CD4-positive, alpha-beta T cell (primary cell): Measurements from ENCODE around the gene PTH2. TPM values are rescaled to one million over a fixed set of nuclear protein-coding genes. Genes with fewer than 3 reads are reported as not detected.

Experiments used
- ATAC-seq: fragments of 200-7000 bp; cut with Tn5 transposase; one replicate; pipeline ENCODE4 v1.10.0; 2022; ENCODE audit warnings: mild to moderate bottlenecking; ENCODE audit not compliant: poor library complexity
- CTCF ChIA-PET: fragments of 350-600 bp; sonication (Branson Sonifier 250); formaldehyde crosslinking; loops from one replicate; lab custom pipeline; 2021; ENCODE audit warnings: antibody characterized with exemption, inconsistent platforms; lab: Charles Lee
- POLR2A ChIA-PET: fragments of 350-600 bp; sonication (Branson Sonifier 250); formaldehyde crosslinking; loops from one replicate; lab custom pipeline; 2021; ENCODE audit warnings: antibody characterized with exemption, inconsistent platforms; lab: Charles Lee
- DNase-seq, 14 experiments: peaks; one replicate each; pipeline ENCODE4 v3.0.0-alpha.2; 2013 to 2020; ENCODE audit warnings: mixed read lengths in 2 of 14
- H3K27ac ChIP-seq, 2 donors: one replicate each; pipeline versions ENCODE4 v1.5.1 to v1.7.0; 2013; ENCODE audit warnings: low read length in 2 of 2, low read depth in 1 of 2, mild to moderate bottlenecking in 1 of 2
- H3K27me3 ChIP-seq, 2 experiments: 1 replicate in 1 of 2; 2 replicates in 1 of 2; pipeline versions ENCODE4 v1.6.1 to v1.7.0; 2013; ENCODE audit warnings: low read length in 2 of 2, control low read depth in 1 of 2, mild to moderate bottlenecking in 1 of 2, moderate library complexity in 1 of 2; ENCODE audit not compliant: insufficient read depth in 2 of 2, control insufficient read depth in 1 of 2
- H3K36me3 ChIP-seq: one replicate; pipeline ENCODE4 v1.6.1; 2013; ENCODE audit warnings: low read length, control low read depth; ENCODE audit not compliant: insufficient read depth
- H3K4me1 ChIP-seq: one replicate; pipeline ENCODE4 v1.6.1; 2013; ENCODE audit warnings: low read length, control low read depth; ENCODE audit not compliant: insufficient read depth
- H3K4me3 ChIP-seq: one replicate; pipeline ENCODE4 v1.5.1; 2013; ENCODE audit warnings: mild to moderate bottlenecking, low read length, moderate library complexity
- H3K9me3 ChIP-seq, 2 experiments: 1 replicate in 1 of 2; 2 replicates in 1 of 2; pipeline versions ENCODE4 v1.6.1 to v1.7.0; 2013; ENCODE audit warnings: low read length in 2 of 2, mild to moderate bottlenecking in 2 of 2, control low read depth in 1 of 2, moderate library complexity in 1 of 2; ENCODE audit not compliant: control insufficient read depth in 1 of 2, insufficient read depth in 1 of 2
- H3K27ac Mint-ChIP-seq: one replicate; pipeline ENCODE4 v1.8.0; 2020; ENCODE audit warnings: mixed read lengths
- H3K27me3 Mint-ChIP-seq: one replicate; pipeline ENCODE4 v1.8.0; 2021; ENCODE audit warnings: mixed read lengths
- H3K36me3 Mint-ChIP-seq: one replicate; pipeline ENCODE4 v1.8.0; 2021; ENCODE audit warnings: low read depth, mixed read lengths
- H3K4me1 Mint-ChIP-seq: one replicate; pipeline ENCODE4 v1.8.0; 2021; ENCODE audit warnings: low read depth, mixed read lengths
- H3K4me3 Mint-ChIP-seq: one replicate; pipeline ENCODE4 v1.8.0; 2020; ENCODE audit warnings: mild to moderate bottlenecking, mixed read lengths
- H3K9me3 Mint-ChIP-seq: one replicate; pipeline ENCODE4 v1.8.0; 2020; ENCODE audit warnings: mixed read lengths
- intact Hi-C, 2 experiments: fragments of 100-400 bp; cut with DNase I in 1 of 2; cut with micrococcal nuclease in 1 of 2; formaldehyde crosslinking; loops; one replicate each; pipeline versions ENCODE4 v1.15.1 to v1.9.0; 2023 to 2025; cut with DNase I, micrococcal nuclease
- total RNA-seq, 174 experiments: library from RNA in 2 of 174; stranded (reverse) in 2 of 174; gene quantifications; one replicate each; pipeline ENCODE4 v1.2.3 and lab custom pipeline; 2021 to 2026
- TF ChIP-seq, protein P1 (sequence below): fragments of 200-600 bp; IDR thresholded peaks from one replicate; pipeline ENCODE4 v1.8.0; 2022; ENCODE audit warnings: antibody characterized with exemption, mild to moderate bottlenecking

Gene PTH2
- total RNA-seq, 2 experiments from 2014 or later = not detected

GRCh38 chr19:49469828-49470614, 46.8 kb upstream of the PTH2 start:
- H3K4me3 ChIP-seq = no peak overlapping the region
- peaks cover 21% of the 10 kb centered on the region for H3K36me3 ChIP-seq
- H3K4me3 Mint-ChIP-seq = peak overlapping the region; percentile 79
- peak; percentile 54 to 97 (median 70) for DNase-seq
- ATAC-seq = peak; percentile 37
- ChIA-PET POLR2A (interaction anchor here (0.6 to 6.4 kb wide), 17 partner anchors 9 to 208 kb away, joined by 3 to 120 read pairs (median 4); partner anchors contain the start of genes ALDH16A1, KASH5, PIH1D1 and PRMT1), CTCF (interaction anchor here (0.6 to 2.4 kb wide), 26 partner anchors 12 to 1895 kb away, joined by 3 to 24 read pairs (median 4); partner anchors contain the start of genes ALDH16A1, GFY, PIH1D1 and RPS11)
- H3K4me1 ChIP-seq = peaks cover 89% of the 10 kb centered on the region
- TF ChIP-seq, protein P1, sequence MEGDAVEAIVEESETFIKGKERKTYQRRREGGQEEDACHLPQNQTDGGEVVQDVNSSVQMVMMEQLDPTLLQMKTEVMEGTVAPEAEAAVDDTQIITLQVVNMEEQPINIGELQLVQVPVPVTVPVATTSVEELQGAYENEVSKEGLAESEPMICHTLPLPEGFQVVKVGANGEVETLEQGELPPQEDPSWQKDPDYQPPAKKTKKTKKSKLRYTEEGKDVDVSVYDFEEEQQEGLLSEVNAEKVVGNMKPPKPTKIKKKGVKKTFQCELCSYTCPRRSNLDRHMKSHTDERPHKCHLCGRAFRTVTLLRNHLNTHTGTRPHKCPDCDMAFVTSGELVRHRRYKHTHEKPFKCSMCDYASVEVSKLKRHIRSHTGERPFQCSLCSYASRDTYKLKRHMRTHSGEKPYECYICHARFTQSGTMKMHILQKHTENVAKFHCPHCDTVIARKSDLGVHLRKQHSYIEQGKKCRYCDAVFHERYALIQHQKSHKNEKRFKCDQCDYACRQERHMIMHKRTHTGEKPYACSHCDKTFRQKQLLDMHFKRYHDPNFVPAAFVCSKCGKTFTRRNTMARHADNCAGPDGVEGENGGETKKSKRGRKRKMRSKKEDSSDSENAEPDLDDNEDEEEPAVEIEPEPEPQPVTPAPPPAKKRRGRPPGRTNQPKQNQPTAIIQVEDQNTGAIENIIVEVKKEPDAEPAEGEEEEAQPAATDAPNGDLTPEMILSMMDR = peak; percentile 74
- peaks cover 15% of the 10 kb centered on the region for H3K36me3 Mint-ChIP-seq
- H3K27ac ChIP-seq = peak overlapping the region; percentile 86 to 96
- intact Hi-C loops = loop anchor here (1.0 to 10.0 kb wide), 6 partner anchors 17 to 243 kb away; partner anchors contain the start of genes ALDH16A1 (in 1 of the 2), PRMT1 (in 1 of the 2) and RRAS (in 1 of the 2)
- H3K9me3 ChIP-seq = no peaks in the 10 kb centered on the region
- peaks cover 49% of the 10 kb centered on the region for H3K4me1 Mint-ChIP-seq
- no peaks in the 10 kb centered on the region for H3K9me3 Mint-ChIP-seq
- peak overlapping the region; percentile 98 for H3K27ac Mint-ChIP-seq
- no peaks in the 10 kb centered on the region for H3K27me3 ChIP-seq
- no peaks in the 10 kb centered on the region for H3K27me3 Mint-ChIP-seq

- H3K36me3 Mint-ChIP-seq = peaks cover 14% of the 10 kb centered on the region
- H3K27ac ChIP-seq = peak overlapping the region; percentile 86 to 96
- peaks cover 32% of the 10 kb centered on the region for H3K36me3 ChIP-seq
- H3K4me3 Mint-ChIP-seq = peak overlapping the region; percentile 84
- DNase-seq (peak; percentile 74 to 99 (median 84)), ATAC-seq (peak; percentile 75)
- intact Hi-C loops = loop anchor here (1.0 to 2.0 kb wide), 3 partner anchors 15 to 171 kb away; partner anchors contain the start of genes ALDH16A1 (in 1 of the 2) and RRAS (in 1 of the 2)
- POLR2A ChIA-PET = interaction anchor here (0.6 to 6.4 kb wide), 14 partner anchors 10 to 211 kb away, joined by 3 to 120 read pairs (median 4); partner anchors contain the start of genes ALDH16A1, KASH5, PIH1D1 and PRMT1
- H3K27me3 Mint-ChIP-seq = no peaks in the 10 kb centered on the region
- peaks cover 42% of the 10 kb centered on the region for H3K4me1 Mint-ChIP-seq
- TF ChIP-seq, protein P1 = no peak
- CTCF ChIA-PET = interaction anchor here (1.0 to 2.4 kb wide), 3 partner anchors 25 to 475 kb away, joined by 3 to 19 read pairs (median 6); partner anchors contain the start of genes GYS1 and RUVBL2
- peak overlapping the region; percentile 9 for H3K4me3 ChIP-seq
- no peaks in the 10 kb centered on the region for H3K9me3 Mint-ChIP-seq
- H3K4me1 ChIP-seq = peaks cover 96% of the 10 kb centered on the region
- H3K27ac Mint-ChIP-seq = peak overlapping the region; percentile 98
- H3K27me3 ChIP-seq = no peaks in the 10 kb centered on the region
- H3K9me3 ChIP-seq = no peaks in the 10 kb centered on the region
Measured at GRCh38 chr19:49468746-49469447, 45.7 kb upstream of the PTH2 start.

DNA sequence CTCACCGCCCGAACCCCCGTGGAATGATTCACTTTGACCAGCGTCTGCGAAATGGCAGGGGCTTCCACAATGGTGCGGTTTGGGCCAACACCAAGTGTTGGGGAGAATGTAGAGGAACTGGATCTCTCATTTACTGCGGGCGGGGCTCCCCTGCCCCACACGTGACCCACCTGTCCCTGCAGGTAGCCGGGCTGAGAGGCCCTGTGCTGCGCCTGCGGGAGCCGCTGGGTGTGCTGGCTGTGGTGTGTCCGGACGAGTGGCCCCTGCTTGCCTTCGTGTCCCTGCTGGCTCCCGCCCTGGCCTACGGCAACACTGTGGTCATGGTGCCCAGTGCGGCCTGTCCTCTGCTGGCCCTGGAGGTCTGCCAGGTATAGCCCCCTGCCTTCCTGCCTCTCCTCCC, 45.0 kb upstream of the PTH2 start:
- Mint-ChIP-seq H3K9me3 (no peaks in the 10 kb centered on the region), H3K4me3 (no peak overlapping the region), H3K36me3 (peaks cover 14% of the 10 kb centered on the region), H3K27ac (peak overlapping the region; percentile 98), H3K4me1 (peaks cover 35% of the 10 kb centered on the region), H3K27me3 (no peaks in the 10 kb centered on the region)
- H3K4me1 ChIP-seq = peaks cover 92% of the 10 kb centered on the region
- no peaks in the 10 kb centered on the region for H3K9me3 ChIP-seq
- ATAC-seq = no peak
- peak overlapping the region; percentile 9 for H3K4me3 ChIP-seq
- peak overlapping the region; percentile 86 to 96 for H3K27ac ChIP-seq
- ChIA-PET CTCF (interaction anchor here (1.1 kb wide), 1 partner anchor 102 kb away, joined by 6 read pairs; no protein-coding TSS in a partner anchor), POLR2A (interaction anchor here (0.6 to 6.4 kb wide), 6 partner anchors 14 to 144 kb away, joined by 3 to 120 read pairs (median 4); partner anchors contain the start of genes ALDH16A1, PIH1D1, RPL13A and RPS11)
- peak in 1 of 14 experiments; percentile 59 for DNase-seq
- no peaks in the 10 kb centered on the region for H3K27me3 ChIP-seq
- intact Hi-C loops = loop anchor here (1.0 to 2.0 kb wide), 2 partner anchors 14 to 15 kb away; partner anchors contain the start of gene ALDH16A1 (in 1 of the 2)
- H3K36me3 ChIP-seq = peaks cover 35% of the 10 kb centered on the region
- TF ChIP-seq, protein P1 = no peak
